ENCODE measurements around the gene TRIM65.

DNA sequence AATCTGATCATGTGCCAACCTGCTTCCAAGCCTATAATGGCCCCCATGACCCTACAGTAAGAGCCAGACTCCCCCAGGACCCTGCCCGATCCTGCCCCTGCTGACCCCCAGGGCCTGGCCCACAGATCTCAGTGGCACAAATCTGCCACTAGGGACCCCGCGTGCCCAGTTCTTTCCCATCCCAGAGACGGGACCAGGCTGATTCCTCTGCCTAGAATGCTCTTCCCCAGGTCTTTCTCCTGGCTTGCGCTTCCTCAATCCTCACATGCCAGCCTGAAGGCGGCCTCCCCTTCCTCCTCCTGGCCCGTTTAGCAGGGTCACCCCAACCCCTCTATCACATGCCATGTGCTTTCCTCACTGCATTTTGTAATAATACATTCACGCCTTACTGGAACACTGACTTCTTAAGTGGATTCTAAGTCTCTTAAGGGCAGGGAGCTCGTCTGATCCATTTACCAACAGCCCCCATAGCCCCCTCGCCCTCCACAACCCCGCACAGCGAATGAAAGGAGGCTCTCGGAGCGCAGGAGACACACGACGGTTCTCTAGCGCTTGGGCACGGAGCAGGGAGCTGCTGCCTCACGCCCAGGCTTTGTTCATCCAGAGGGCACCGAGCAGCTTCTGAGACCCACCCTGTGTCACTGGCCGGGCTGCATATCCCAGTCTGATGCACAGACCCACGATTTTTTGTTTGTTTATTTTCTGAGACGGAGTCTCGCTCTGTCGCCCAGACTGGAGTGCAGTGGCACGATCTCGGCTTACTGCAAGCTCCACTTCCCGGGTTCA lies 1.2 kb downstream of the TRIM65 start:
- TF ChIP-seq, protein P1, sequence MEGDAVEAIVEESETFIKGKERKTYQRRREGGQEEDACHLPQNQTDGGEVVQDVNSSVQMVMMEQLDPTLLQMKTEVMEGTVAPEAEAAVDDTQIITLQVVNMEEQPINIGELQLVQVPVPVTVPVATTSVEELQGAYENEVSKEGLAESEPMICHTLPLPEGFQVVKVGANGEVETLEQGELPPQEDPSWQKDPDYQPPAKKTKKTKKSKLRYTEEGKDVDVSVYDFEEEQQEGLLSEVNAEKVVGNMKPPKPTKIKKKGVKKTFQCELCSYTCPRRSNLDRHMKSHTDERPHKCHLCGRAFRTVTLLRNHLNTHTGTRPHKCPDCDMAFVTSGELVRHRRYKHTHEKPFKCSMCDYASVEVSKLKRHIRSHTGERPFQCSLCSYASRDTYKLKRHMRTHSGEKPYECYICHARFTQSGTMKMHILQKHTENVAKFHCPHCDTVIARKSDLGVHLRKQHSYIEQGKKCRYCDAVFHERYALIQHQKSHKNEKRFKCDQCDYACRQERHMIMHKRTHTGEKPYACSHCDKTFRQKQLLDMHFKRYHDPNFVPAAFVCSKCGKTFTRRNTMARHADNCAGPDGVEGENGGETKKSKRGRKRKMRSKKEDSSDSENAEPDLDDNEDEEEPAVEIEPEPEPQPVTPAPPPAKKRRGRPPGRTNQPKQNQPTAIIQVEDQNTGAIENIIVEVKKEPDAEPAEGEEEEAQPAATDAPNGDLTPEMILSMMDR (conservative IDR thresholded peaks at IDR 0.05 in 1 of 2, IDR thresholded peaks at IDR 0.05 in 1 of 2; ENCODE audit: extremely low read depth in 1 of 2, insufficient read depth in 1 of 2, low read depth in 1 of 2, low read length in 2 of 2) = peak; percentile 8 to 24
- no peak for TF ChIP-seq EZH2 (IDR thresholded peaks at IDR 0.05; ENCODE audit: borderline replicate concordance, low read length)

Measured in mammary epithelial cell (primary cell).